ENCODE results near the gene KLHL17.

Gene KLHL17

GRCh38 chr1:932776-933602 is 27.4 kb upstream of the KLHL17 start:
- no peak for DNase-seq (ENCODE audit: low read depth, low spot score)
- no peak overlapping the region for H3K4me3 ChIP-seq (ENCODE audit: low read depth, low read length)
- TF ChIP-seq CTCF (IDR thresholded peaks at IDR 0.05; ENCODE audit: low read depth, low read length): no peak
- in situ Hi-C loops (cut with HindIII; ENCODE audit: low sequenced_read_pairs): no loop called here

GRCh38 chr1:933603-933940 is 26.8 kb upstream of the KLHL17 start:
- no peak for TF ChIP-seq CTCF (IDR thresholded peaks at IDR 0.05; ENCODE audit: low read depth, low read length)
- H3K4me3 ChIP-seq (ENCODE audit: low read depth, low read length): no peak overlapping the region
- in situ Hi-C loops (cut with HindIII; ENCODE audit: low sequenced_read_pairs): no loop called here
- DNase-seq (ENCODE audit: low read depth, low spot score): no peak

GRCh38 chr1:934991-935750 is 25.2 kb upstream of the KLHL17 start:
- in situ Hi-C loops (cut with HindIII; ENCODE audit: low sequenced_read_pairs): no loop called here
- no peak overlapping the region for H3K4me3 ChIP-seq (ENCODE audit: low read depth, low read length)
- DNase-seq (ENCODE audit: low read depth, low spot score): no peak
- TF ChIP-seq CTCF (IDR thresholded peaks at IDR 0.05; ENCODE audit: low read depth, low read length): no peak

GRCh38 chr1:935751-936231 is 24.6 kb upstream of the KLHL17 start:
- in situ Hi-C loops (cut with HindIII; ENCODE audit: low sequenced_read_pairs): no loop called here
- TF ChIP-seq CTCF (IDR thresholded peaks at IDR 0.05; ENCODE audit: low read depth, low read length): no peak
- H3K4me3 ChIP-seq (ENCODE audit: low read depth, low read length): no peak overlapping the region
- DNase-seq (ENCODE audit: low read depth, low spot score): no peak

- no peak for TF ChIP-seq CTCF (IDR thresholded peaks at IDR 0.05; ENCODE audit: low read depth, low read length)
- DNase-seq (ENCODE audit: low read depth, low spot score): no peak
- H3K4me3 ChIP-seq (ENCODE audit: low read depth, low read length): no peak overlapping the region
- in situ Hi-C loops (cut with HindIII; ENCODE audit: low sequenced_read_pairs): no loop called here
Measured at GRCh38 chr1:936348-937264, 23.8 kb upstream of the KLHL17 start.

- in situ Hi-C loops (cut with HindIII; ENCODE audit: low sequenced_read_pairs): no loop called here
- no peak overlapping the region for H3K4me3 ChIP-seq (ENCODE audit: low read depth, low read length)
- DNase-seq (ENCODE audit: low read depth, low spot score): no peak
- TF ChIP-seq CTCF (IDR thresholded peaks at IDR 0.05; ENCODE audit: low read depth, low read length): no peak
Measured at GRCh38 chr1:937521-937920, 22.9 kb upstream of the KLHL17 start.

Measured in astrocyte of the spinal cord (primary cell).